Stimulated activated CD4-positive, alpha-beta T cell treated with anti-CD3 and anti-CD28 coated beads, Interleukin-12 subunit alpha, Interleukin-12 subunit beta, amount 100 ng/mL, for 4 hours (primary cell): ENCODE data around the gene CENPE.

Source experiments
- DNase-seq: peaks from one replicate; pipeline ENCODE4 v3.0.0-alpha.2; 2020

CENPE gene

GRCh38 chr4:103075894-103076746 is 122.0 kb downstream of the CENPE start:
- peak; percentile 60 for DNase-seq

- DNase-seq, result no peak
Observed at GRCh38 chr4:103075435-103075893, 122.7 kb downstream of the CENPE start.

GRCh38 chr4:103074744-103075434 is 123.3 kb downstream of the CENPE start:
- no peak for DNase-seq

GRCh38 chr4:103073792-103074438 is 124.2 kb downstream of the CENPE start:
- DNase-seq, result no peak

- DNase-seq, result no peak
Observed at GRCh38 chr4:103067841-103068547, 130.1 kb downstream of the CENPE start.

GRCh38 chr4:103060453-103061148 is 137.5 kb downstream of the CENPE start:
- DNase-seq, result no peak
